Measurements from ENCODE around the gene NR3C1.

NR3C1 gene

GRCh38 chr5:143315214-143315613 is 88.3 kb downstream of the NR3C1 start:
- H3K27me3 ChIP-seq (ENCODE audit: insufficient read depth, poor library complexity, severe bottlenecking), result no peaks in the 10 kb centered on the region
- H3K27ac ChIP-seq (ENCODE audit: poor library complexity, severe bottlenecking), result peak overlapping the region; percentile 65
- no peak for TF ChIP-seq CTCF (IDR thresholded peaks at IDR 0.05; ENCODE audit: poor library complexity, severe bottlenecking)
- ATAC-seq (ENCODE audit: low read depth) (no peak), DNase-seq (ENCODE audit: low spot score) (no peak)
- H3K4me3 ChIP-seq (ENCODE audit: severe bottlenecking), result no peak overlapping the region
- peaks cover 34% of the 10 kb centered on the region for H3K36me3 ChIP-seq (ENCODE audit: low read depth)
- H3K4me1 ChIP-seq (ENCODE audit: insufficient read depth, poor library complexity, severe bottlenecking), result peaks cover 81% of the 10 kb centered on the region
- H3K9me3 ChIP-seq (ENCODE audit: severe bottlenecking), result no peaks in the 10 kb centered on the region

- Histone ChIP-seq H3K4me1 (ENCODE audit: insufficient read depth, poor library complexity, severe bottlenecking) (peaks cover 87% of the 10 kb centered on the region), H3K9me3 (ENCODE audit: severe bottlenecking) (no peaks in the 10 kb centered on the region), H3K4me3 (ENCODE audit: severe bottlenecking) (no peak overlapping the region), H3K27me3 (ENCODE audit: insufficient read depth, poor library complexity, severe bottlenecking) (no peaks in the 10 kb centered on the region), H3K27ac (ENCODE audit: poor library complexity, severe bottlenecking) (peak overlapping the region; percentile 65), H3K36me3 (ENCODE audit: low read depth) (peaks cover 40% of the 10 kb centered on the region)
- DNase-seq (ENCODE audit: low spot score) (no peak), ATAC-seq (ENCODE audit: low read depth) (peak; percentile 54)
- no peak for TF ChIP-seq CTCF (IDR thresholded peaks at IDR 0.05; ENCODE audit: poor library complexity, severe bottlenecking)
These were observed 88.8 kb downstream of the NR3C1 start for GRCh38 chr5:143314659-143315058.

GRCh38 chr5:143314099-143314498 is 89.4 kb downstream of the NR3C1 start:
- no peak for TF ChIP-seq CTCF (IDR thresholded peaks at IDR 0.05; ENCODE audit: poor library complexity, severe bottlenecking)
- Histone ChIP-seq H3K27ac (ENCODE audit: poor library complexity, severe bottlenecking) (peak overlapping the region; percentile 65), H3K4me3 (ENCODE audit: severe bottlenecking) (no peak overlapping the region), H3K27me3 (ENCODE audit: insufficient read depth, poor library complexity, severe bottlenecking) (no peaks in the 10 kb centered on the region), H3K36me3 (ENCODE audit: low read depth) (peaks cover 44% of the 10 kb centered on the region), H3K9me3 (ENCODE audit: severe bottlenecking) (no peaks in the 10 kb centered on the region), H3K4me1 (ENCODE audit: insufficient read depth, poor library complexity, severe bottlenecking) (peaks cover 87% of the 10 kb centered on the region)
- DNase-seq (ENCODE audit: low spot score), result no peak
- no peak for ATAC-seq (ENCODE audit: low read depth)

GRCh38 chr5:143313298-143313852 is 90.1 kb downstream of the NR3C1 start:
- DNase-seq (ENCODE audit: low spot score) (no peak), ATAC-seq (ENCODE audit: low read depth) (no peak)
- Histone ChIP-seq H3K4me1 (ENCODE audit: insufficient read depth, poor library complexity, severe bottlenecking) (peaks cover 80% of the 10 kb centered on the region), H3K4me3 (ENCODE audit: severe bottlenecking) (no peak overlapping the region), H3K9me3 (ENCODE audit: severe bottlenecking) (no peaks in the 10 kb centered on the region), H3K27ac (ENCODE audit: poor library complexity, severe bottlenecking) (peak overlapping the region; percentile 65), H3K27me3 (ENCODE audit: insufficient read depth, poor library complexity, severe bottlenecking) (no peaks in the 10 kb centered on the region), H3K36me3 (ENCODE audit: low read depth) (peaks cover 52% of the 10 kb centered on the region)
- no peak for TF ChIP-seq CTCF (IDR thresholded peaks at IDR 0.05; ENCODE audit: poor library complexity, severe bottlenecking)

GRCh38 chr5:143312822-143313221 is 90.7 kb downstream of the NR3C1 start:
- no peak for TF ChIP-seq CTCF (IDR thresholded peaks at IDR 0.05; ENCODE audit: poor library complexity, severe bottlenecking)
- ATAC-seq (ENCODE audit: low read depth), result peak; percentile 38; the same call in 2 of the 3 replicates

More at GRCh38 chr5:143312822-143313221, 90.7 kb downstream of the NR3C1 start:
- Histone ChIP-seq H3K9me3 (ENCODE audit: severe bottlenecking) (no peaks in the 10 kb centered on the region), H3K27ac (ENCODE audit: poor library complexity, severe bottlenecking) (peak overlapping the region; percentile 65), H3K36me3 (ENCODE audit: low read depth) (peaks cover 57% of the 10 kb centered on the region), H3K27me3 (ENCODE audit: insufficient read depth, poor library complexity, severe bottlenecking) (no peaks in the 10 kb centered on the region), H3K4me3 (ENCODE audit: severe bottlenecking) (no peak overlapping the region), H3K4me1 (ENCODE audit: insufficient read depth, poor library complexity, severe bottlenecking) (peaks cover 74% of the 10 kb centered on the region)
- DNase-seq (ENCODE audit: low spot score), result no peak
